ENCODE measurements around the gene PDE6A. TPM values are rescaled to one million over a fixed set of nuclear protein-coding genes. Genes with fewer than 3 reads are reported as not detected.

The PDE6A gene
- total and polyA plus RNA-seq, 2 donors from 2014 or later: 0.03 TPM; not detected in 1

- Histone ChIP-seq H3K4me3 (ENCODE audit: low read length in 3 of 3) (no peak overlapping the region), H3K4me1 (ENCODE audit: control insufficient read depth in 2 of 3, insufficient read depth in 2 of 3, low read depth in 1 of 3, low read length in 3 of 3) (peaks cover 0 to 12% (median 9%) of the 10 kb centered on the region in 3 donors), H3K9ac (ENCODE audit: low read length in 3 of 3) (no peak overlapping the region), H3K9me3 (ENCODE audit: control insufficient read depth in 2 of 3, insufficient read depth in 1 of 3, low read length in 3 of 3) (no peaks in the 10 kb centered on the region), H3K36me3 (ENCODE audit: control insufficient read depth in 2 of 3, insufficient read depth in 3 of 3, low read length in 3 of 3) (no peaks in the 10 kb centered on the region), H3K27me3 (ENCODE audit: control insufficient read depth, insufficient read depth, low read length) (no peaks in the 10 kb centered on the region), H3K27ac (ENCODE audit: low read depth in 2 of 2, low read length in 2 of 2) (peak overlapping the region; percentile 11 to 18)
- FAIRE-seq: no peak
- no peak for TF ChIP-seq CTCF (IDR thresholded peaks at IDR 0.05; ENCODE audit: borderline replicate concordance, extremely low read depth, insufficient read depth)
- intact Hi-C loops (cut with DNase I): no loop called here
- no peak for DNase-seq
Measured at GRCh38 chr5:149824120-149824519, 120.5 kb downstream of the PDE6A start.

DNA sequence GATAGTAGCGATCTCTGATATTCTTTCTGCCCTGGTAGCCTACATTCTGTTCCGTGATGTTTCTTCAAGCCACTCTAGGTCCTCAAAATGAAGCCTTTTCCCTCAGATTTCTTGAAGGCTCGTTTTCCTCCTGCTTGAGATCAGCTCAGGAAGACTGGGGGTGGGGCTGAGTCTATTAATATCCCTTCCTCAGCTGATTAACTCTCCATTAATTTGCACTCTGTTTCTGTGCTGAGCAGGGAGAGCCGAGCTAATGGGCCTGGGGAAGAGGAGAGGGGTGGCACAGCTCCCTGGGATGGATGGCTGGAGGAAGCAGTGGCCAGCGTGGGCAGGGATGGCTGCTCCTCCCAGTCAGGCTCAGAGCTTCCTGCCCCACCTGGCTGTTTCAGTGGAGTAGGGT is 121.2 kb downstream of the PDE6A start:
- H3K9me3 ChIP-seq (ENCODE audit: control insufficient read depth in 2 of 3, insufficient read depth in 1 of 3, low read length in 3 of 3): no peaks in the 10 kb centered on the region
- H3K36me3 ChIP-seq (ENCODE audit: control insufficient read depth in 2 of 3, insufficient read depth in 3 of 3, low read length in 3 of 3): no peaks in the 10 kb centered on the region
- intact Hi-C loops (cut with DNase I): no loop called here
- FAIRE-seq (no peak), DNase-seq (peak in 1 of 5 donors; percentile 48)
- no peak overlapping the region for H3K9ac ChIP-seq (ENCODE audit: low read length in 3 of 3)
- peak overlapping the region in 1 of 2 donors; percentile 8 for H3K27ac ChIP-seq (ENCODE audit: low read depth in 2 of 2, low read length in 2 of 2)
- H3K4me3 ChIP-seq (ENCODE audit: low read length in 3 of 3): no peak overlapping the region
- no peaks in the 10 kb centered on the region for H3K27me3 ChIP-seq (ENCODE audit: control insufficient read depth, insufficient read depth, low read length)
- no peak for TF ChIP-seq CTCF (IDR thresholded peaks at IDR 0.05; ENCODE audit: borderline replicate concordance, extremely low read depth, insufficient read depth)
- peaks cover 0 to 10% (median 9%) of the 10 kb centered on the region in 3 donors for H3K4me1 ChIP-seq (ENCODE audit: control insufficient read depth in 2 of 3, insufficient read depth in 2 of 3, low read depth in 1 of 3, low read length in 3 of 3)

DNA sequence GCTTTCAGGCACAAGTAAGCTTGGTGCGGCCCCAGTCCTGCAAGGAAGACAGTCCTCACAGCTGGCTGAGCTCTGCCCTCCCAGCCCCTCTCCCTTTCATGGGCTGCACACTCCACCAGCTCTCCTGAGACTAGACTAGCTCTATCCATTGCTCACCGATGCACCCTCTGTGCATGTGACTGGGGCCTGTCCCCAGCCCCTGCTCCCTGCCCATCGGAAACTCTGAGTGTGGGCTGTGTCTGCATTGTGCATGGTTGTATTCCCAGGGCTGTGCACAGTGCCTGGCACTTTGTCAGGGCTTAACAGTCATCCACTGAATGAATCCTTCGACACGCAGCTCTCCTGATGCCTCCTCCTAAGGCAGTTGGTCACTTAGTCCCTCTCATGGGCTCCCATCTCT is 122.3 kb downstream of the PDE6A start:
- Histone ChIP-seq H3K4me3 (ENCODE audit: low read length in 3 of 3) (no peak overlapping the region), H3K9me3 (ENCODE audit: control insufficient read depth in 2 of 3, insufficient read depth in 1 of 3, low read length in 3 of 3) (no peaks in the 10 kb centered on the region), H3K4me1 (ENCODE audit: control insufficient read depth in 2 of 3, insufficient read depth in 2 of 3, low read depth in 1 of 3, low read length in 3 of 3) (peaks cover 0 to 10% (median 9%) of the 10 kb centered on the region in 3 donors), H3K27ac (ENCODE audit: low read depth in 2 of 2, low read length in 2 of 2) (no peak overlapping the region), H3K27me3 (ENCODE audit: control insufficient read depth, insufficient read depth, low read length) (no peaks in the 10 kb centered on the region), H3K36me3 (ENCODE audit: control insufficient read depth in 2 of 3, insufficient read depth in 3 of 3, low read length in 3 of 3) (no peaks in the 10 kb centered on the region), H3K9ac (ENCODE audit: low read length in 3 of 3) (no peak overlapping the region)
- DNase-seq (peak in 1 of 5 donors; percentile 20), FAIRE-seq (no peak)
- no peak for TF ChIP-seq CTCF (IDR thresholded peaks at IDR 0.05; ENCODE audit: borderline replicate concordance, extremely low read depth, insufficient read depth)
- intact Hi-C loops (cut with DNase I): no loop called here

All from kidney (tissue), 14 donors.